Activated CD8-positive, alpha-beta memory T cell treated with anti-CD3 and anti-CD28 coated beads for 4 hours (primary cell): Measurements from ENCODE around the gene AOPEP.

Experiments used
- DNase-seq, 2 donors: peaks; one replicate each; pipeline ENCODE4 v3.0.0-alpha.2; 2020; ENCODE audit warnings: low read depth in 2 of 2

AOPEP gene

DNA sequence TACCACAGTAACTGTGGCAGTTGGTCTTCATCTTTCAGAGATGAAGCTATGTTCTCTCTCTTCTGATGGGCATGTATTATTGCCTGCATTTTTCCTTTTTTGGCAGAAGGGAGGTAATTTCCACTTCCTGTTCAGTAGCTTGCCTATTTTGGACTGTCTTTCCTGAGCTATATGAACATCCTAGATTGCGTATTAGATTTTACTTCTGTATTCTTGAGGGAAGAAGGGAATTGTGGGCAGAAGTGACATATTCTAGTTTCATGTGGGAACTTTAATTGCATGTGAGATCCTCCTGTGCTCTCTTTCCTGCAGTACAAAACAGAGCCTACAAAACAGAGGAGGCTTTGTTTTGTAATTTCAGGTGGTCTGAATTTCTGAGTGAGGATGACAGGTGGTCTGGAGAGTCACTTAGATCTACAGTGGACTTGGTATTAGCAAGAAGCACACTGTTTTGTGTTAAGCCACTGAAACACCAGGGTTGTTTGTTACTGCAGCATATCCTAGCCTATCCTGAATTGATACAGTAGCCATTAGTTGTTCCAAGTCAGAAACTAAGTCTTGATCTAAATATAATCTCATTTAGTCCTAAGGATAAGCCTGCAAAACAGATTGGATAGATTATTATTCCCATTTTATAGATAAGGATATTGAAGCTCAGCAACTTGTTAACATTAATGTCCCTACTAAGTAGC is 68.1 kb downstream of the AOPEP start:
- no peak for DNase-seq

DNA sequence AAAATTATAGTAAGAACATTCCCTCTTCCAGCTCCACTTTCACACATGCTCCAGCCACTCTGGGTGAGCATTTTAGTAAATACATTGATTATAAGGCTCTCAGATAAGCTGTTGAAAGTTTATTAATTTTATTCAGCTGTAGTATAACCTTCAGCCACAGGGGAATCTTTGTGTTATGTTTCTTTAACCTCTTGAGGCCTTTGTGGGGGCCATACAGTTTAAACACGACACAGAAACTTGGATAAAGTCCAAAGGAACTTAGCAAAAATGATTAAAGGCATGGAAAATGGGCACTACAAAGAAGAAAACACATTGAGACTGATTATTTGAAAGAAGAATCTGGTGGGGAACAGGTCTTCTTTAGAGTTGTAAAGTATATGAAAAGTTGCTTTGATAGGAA is 70.2 kb downstream of the AOPEP start:
- DNase-seq: no peak

DNA sequence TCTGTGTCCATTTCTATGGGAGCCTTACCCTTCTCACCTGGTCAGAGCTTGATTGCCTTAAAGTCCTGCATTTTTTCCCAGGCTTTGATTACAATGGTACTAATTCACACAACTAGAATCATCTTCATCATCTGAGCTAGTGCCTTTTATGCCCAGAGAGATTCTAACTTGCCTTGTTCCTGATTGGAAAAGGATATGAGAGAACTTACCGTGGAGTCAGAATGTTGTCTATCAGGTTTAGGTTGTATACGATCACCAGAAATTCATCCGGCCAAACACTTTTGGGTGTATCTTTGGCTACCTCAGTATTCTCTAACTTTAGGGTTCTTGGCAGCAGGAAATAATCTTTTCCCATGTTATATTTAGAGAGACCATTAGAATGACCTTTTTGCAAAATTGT is 71.7 kb downstream of the AOPEP start:
- no peak for DNase-seq

DNA sequence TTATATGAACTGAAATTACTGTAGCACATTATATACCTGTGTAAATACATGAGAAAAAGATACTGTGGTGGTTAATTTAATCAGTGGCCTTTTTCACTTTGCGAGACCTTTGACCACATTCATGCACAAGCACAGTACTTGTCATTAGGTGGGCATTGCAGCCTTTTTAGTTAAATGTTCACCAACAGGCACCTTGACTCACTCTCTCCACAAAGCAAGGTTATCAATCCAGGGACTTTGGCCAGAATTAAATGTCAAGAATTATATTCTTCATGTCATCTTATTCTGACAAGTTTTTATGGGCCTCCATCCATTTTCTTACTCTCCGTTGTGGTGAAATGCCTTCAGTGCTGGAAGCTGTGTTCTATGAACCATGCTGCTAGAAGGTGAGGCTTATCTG is 72.2 kb downstream of the AOPEP start:
- DNase-seq: no peak

DNA sequence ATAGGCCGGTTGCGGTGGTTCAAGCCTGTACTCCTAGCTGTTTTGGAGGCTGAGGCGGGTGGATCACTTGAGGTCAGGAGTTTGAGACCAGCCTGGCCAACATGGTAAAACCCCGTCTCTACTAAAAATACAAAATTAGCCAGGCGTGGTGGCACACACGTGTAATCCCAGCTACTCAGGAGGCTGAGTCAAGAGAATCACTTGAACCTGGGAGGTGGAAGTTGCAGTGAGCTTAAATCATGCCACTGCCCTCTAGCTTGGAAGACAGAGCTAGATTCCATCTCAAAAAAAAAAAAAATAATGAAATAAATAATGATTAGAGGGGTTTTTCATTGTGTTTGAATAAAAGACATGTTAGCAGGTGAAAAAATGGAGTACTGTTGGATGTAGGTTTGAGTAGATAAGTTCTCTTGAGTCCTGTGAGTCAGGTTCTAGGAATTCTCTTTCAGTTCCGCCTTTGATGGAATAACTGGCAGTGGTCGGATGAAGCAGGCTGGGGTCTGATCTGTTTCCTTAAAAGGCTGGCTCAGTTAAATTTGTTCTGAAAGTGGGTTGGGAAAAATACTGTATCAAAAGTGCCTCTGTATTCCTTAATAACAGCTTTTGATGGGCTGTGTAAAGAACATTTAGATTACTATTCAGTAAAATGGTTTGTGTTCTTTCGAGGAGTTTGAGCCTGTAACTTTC is 73.2 kb downstream of the AOPEP start:
- no peak for DNase-seq

DNA sequence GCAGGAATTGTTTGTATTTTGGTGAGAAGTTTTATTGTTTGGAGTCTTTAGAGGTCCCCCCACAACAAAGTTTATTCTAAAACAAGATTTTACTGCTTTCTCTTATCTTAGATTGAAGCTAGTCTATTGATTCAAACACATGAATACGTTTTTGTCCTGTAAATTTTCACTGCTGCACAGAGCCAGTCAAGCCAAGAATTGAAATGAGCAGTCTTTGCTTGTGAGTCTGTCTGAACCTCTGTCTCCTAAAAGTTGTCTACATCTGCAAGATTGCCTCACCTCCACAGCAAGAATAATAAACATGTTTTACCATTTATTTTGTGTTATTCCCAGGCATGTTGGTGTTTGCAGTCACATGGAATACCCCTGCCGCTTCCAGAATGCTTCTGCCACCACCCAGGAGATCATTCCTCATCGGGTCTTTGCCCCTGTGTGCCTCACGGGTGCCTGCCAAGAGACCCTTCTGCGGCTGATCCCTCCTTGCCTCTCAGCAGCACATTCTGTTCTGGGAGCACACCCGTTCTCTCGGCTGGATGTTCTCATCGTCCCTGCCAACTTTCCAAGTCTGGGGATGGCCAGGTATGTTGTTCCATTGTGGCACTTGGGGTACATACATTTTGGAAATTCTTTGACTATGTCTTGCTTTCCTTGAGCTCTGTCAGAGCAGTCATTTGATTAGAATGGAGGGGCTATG is 74.1 kb downstream of the AOPEP start:
- DNase-seq: no peak

GRCh38 chr9:94801234-94801633 is 74.7 kb downstream of the AOPEP start:
- no peak for DNase-seq

- no peak for DNase-seq
Measured at GRCh38 chr9:94801681-94802080, 75.2 kb downstream of the AOPEP start.

GRCh38 chr9:94802251-94802650 is 75.8 kb downstream of the AOPEP start:
- DNase-seq: no peak

DNA sequence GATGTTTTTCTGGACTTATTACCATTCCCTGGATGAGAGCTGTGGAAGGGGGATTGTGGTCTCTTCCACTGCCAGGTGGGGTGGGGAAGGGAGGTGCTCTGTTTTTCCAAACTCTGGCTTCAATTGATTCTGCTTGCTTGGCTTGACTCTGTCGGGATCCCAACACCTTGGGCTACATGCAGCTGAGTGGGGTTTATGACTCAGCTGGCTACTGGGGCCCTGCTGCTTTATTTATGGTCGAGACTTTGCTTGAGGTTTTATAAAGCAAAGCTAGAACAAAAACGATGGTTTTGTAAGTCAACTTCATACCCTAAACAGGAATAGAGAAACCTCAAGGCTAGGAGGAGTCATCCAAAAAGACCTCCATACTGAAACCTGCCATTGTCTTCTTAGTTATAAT is 76.3 kb downstream of the AOPEP start:
- no peak for DNase-seq

GRCh38 chr9:94804316-94804715 is 77.8 kb downstream of the AOPEP start:
- DNase-seq: no peak

DNA sequence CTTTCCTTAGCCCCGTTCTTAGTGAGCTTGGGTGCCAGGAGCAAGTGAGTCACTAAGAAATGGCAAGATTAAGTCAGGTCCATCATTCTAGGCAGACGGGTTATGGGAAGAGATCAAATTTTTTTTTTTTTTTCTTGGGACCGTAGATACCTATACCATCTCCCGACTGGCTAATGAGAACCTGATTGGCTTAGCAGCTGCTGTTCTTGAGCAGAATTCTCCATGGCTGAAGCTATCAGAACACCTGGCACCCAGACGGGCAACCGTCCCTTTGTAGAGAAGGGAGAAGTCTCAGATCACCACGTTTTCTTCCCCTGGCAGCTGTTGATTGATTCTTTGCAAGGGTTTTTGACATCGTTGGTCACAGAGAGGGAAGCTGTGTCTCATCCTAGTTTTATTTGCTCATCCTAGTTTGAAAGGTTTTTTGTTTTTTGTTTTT is 78.6 kb downstream of the AOPEP start:
- no peak for DNase-seq

- DNase-seq: no peak
Measured at GRCh38 chr9:94805585-94805984, 79.1 kb downstream of the AOPEP start.

DNA sequence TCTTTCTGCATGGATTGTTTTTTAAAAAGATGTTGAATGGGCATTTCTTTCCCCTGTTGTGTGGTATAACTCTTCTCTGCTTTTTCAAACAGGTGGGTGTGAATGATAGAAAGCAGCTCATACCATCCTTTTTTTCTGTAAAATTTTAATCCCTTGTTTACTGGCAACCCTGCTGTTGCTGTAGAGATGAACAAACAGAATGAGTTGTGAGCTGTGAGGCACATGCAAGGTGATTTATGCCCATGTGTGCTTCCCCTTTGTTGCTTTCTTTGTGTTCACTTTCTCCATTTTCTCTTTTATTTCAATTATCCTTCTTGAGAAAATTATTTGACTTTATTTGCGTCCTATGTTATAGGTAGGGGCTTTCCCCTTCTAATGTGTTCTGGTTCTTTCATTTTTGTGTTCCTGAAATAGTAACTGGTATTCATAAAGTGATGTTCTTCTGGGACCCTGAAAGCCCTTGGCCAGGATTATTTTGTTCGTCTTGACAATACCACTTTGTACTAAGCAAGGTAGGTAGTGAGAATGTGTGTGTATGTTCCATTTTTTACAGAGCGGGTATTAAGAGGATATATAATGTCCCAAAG is 79.9 kb downstream of the AOPEP start:
- no peak for DNase-seq

DNA sequence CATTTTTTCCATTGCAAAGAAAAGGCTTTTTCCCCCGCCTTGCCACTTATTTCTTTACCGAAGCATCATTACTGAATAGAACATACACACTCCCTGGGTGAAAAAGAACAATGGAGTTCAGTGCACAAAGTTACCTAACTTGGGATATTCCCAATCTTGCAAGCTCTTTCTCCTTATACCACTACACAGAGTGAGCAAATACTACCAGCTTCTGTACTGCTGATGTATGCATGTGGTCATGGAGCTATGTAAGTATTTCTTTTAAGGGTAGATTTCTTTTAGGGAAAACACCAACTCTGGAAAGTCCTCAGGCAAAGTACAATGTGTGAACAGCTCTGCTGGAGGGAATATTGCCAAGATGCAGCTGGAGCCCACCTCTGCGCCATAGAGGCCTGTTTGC is 81.1 kb downstream of the AOPEP start:
- DNase-seq: no peak

DNA sequence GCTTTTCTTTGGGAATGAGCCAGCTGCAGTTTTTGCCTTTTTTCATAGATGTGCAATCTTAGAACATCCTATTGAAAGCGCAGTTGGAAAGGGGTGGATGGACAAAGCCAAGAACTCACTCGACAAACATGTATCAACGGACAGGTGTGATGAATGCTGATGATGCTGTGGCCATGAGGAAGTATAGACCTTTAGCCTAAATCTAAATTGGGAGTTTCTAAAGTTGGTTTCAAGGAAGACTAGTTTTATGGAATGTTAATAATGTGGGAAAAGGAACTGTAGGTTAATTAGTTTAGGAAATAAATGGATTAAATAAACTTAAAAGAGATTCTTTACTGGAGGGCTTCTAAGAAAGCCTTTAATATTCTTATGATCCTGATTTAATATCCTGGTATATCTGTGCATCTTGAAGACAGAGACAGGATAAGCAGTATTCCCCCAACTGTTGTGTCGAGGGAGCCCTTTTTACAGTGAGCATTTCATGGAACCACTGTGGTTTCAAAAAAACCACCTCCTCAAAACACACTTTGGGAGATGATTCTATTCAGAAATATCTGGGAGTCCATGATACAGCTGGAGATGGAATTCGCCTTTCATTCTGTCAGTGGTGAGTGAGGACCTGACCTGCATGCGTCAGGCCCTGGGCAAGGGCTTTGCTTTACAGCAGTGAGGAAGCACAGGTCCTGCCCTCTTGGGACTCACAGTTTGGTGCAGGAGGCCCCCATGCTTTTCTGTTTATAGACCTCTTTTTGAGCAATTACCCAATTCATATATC is 82.6 kb downstream of the AOPEP start:
- no peak for DNase-seq

- no peak for DNase-seq
Measured at GRCh38 chr9:94809778-94810177, 83.3 kb downstream of the AOPEP start.

GRCh38 chr9:94811074-94811473 is 84.6 kb downstream of the AOPEP start:
- DNase-seq: no peak

DNA sequence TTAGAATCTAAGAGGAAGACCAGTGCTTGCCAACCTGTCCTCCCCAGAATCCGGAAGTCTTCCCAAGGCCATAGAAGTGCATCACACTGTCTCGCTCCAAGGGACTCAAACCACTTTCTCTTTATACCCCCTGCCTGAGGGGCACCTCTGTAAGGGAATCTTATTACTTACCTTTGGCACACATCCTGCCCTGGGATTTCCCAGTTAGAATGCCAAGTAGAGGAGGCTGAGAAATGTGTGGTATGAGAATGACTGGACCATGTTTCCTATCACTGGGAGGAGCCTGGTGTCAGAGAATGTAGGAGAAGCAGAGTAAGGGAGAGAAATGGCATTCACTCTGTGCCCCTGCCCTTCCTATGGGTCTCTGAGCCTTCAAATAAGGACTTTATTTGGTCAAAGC is 85.8 kb downstream of the AOPEP start:
- no peak for DNase-seq

GRCh38 chr9:94813379-94813778 is 86.9 kb downstream of the AOPEP start:
- no peak for DNase-seq

- no peak for DNase-seq
Measured at GRCh38 chr9:94817291-94818177, 91.0 kb downstream of the AOPEP start.
